Measurements from ENCODE around the gene C11orf68.

DNA sequence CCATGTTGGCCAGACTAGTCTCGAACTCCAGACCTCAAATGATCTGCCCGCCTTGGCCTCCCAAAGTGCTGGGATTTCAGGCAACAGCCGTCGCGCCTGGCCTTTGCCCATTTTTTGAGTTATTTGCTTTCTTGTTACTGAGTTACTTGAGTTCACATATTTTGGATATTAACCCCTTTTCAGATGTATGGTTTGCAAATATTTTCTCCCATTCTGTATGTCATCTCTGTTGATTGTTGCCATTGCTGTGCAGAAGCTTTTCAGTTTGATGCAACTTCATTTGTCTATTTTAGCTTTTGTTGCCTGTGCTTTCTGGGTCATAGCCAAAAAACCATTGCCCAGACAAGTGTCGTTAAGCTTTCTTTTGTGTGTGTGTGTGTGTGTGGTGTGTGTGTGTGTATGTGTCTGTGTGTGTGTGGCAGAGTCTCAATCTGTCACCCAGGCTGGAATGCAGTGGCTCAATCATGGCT lies 33.2 kb upstream of the C11orf68 start:
- TF ChIP-seq, protein P1, sequence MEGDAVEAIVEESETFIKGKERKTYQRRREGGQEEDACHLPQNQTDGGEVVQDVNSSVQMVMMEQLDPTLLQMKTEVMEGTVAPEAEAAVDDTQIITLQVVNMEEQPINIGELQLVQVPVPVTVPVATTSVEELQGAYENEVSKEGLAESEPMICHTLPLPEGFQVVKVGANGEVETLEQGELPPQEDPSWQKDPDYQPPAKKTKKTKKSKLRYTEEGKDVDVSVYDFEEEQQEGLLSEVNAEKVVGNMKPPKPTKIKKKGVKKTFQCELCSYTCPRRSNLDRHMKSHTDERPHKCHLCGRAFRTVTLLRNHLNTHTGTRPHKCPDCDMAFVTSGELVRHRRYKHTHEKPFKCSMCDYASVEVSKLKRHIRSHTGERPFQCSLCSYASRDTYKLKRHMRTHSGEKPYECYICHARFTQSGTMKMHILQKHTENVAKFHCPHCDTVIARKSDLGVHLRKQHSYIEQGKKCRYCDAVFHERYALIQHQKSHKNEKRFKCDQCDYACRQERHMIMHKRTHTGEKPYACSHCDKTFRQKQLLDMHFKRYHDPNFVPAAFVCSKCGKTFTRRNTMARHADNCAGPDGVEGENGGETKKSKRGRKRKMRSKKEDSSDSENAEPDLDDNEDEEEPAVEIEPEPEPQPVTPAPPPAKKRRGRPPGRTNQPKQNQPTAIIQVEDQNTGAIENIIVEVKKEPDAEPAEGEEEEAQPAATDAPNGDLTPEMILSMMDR (tag by site-specific recombination; IDR thresholded peaks at IDR 0.05), result no peak
- TF ChIP-seq SETDB1 (IDR thresholded peaks at IDR 0.05; ENCODE audit: insufficient read length, low read length) (no peak), ZNF24 (tag by site-specific recombination; IDR thresholded peaks at IDR 0.05) (no peak), ZNF132 (tag by site-specific recombination; IDR thresholded peaks at IDR 0.05; ENCODE audit: borderline replicate concordance) (no peak), TCF7L2 (IDR thresholded peaks at IDR 0.05; ENCODE audit: borderline replicate concordance, low read depth, low read length) (no peak), YY1 (tag by site-specific recombination; IDR thresholded peaks at IDR 0.05) (no peak), ZFP41 (tag by site-specific recombination; IDR thresholded peaks at IDR 0.05; ENCODE audit: borderline replicate concordance) (no peak), ZNF776 (tag by site-specific recombination; IDR thresholded peaks at IDR 0.05; ENCODE audit: borderline replicate concordance) (no peak), SP2 (tag by site-specific recombination; IDR thresholded peaks at IDR 0.05) (no peak), ZNF133 (tag by site-specific recombination; IDR thresholded peaks at IDR 0.05) (no peak), ZNF292 (tag by site-specific recombination; IDR thresholded peaks at IDR 0.05; ENCODE audit: borderline replicate concordance, low read depth) (no peak)
- TF ChIP-seq, protein P2, sequence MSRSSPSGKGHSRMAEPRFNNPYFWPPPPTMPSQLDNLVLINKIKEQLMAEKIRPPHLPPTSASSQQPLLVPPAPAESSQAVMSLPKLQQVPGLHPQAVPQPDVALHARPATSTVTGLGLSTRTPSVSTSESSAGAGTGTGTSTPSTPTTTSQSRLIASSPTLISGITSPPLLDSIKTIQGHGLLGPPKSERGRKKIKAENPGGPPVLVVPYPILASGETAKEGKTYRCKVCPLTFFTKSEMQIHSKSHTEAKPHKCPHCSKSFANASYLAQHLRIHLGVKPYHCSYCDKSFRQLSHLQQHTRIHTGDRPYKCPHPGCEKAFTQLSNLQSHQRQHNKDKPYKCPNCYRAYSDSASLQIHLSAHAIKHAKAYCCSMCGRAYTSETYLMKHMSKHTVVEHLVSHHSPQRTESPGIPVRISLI (tag by site-specific recombination; IDR thresholded peaks at IDR 0.05), result no peak
- TF ChIP-seq, protein P3, sequence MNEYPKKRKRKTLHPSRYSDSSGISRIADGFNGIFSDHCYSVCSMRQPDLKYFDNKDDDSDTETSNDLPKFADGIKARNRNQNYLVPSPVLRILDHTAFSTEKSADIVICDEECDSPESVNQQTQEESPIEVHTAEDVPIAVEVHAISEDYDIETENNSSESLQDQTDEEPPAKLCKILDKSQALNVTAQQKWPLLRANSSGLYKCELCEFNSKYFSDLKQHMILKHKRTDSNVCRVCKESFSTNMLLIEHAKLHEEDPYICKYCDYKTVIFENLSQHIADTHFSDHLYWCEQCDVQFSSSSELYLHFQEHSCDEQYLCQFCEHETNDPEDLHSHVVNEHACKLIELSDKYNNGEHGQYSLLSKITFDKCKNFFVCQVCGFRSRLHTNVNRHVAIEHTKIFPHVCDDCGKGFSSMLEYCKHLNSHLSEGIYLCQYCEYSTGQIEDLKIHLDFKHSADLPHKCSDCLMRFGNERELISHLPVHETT (tag by site-specific recombination; IDR thresholded peaks at IDR 0.05), result no peak

Measured in HEK293 (cell line).